Raji (cell line): ENCODE measurements around the gene DYNC1LI1.

Source experiments
- POLR2A ChIP-seq: IDR thresholded peaks from 2 replicates; pipeline ENCODE4 v1.6.1; 2011; ENCODE audit warnings: low read depth, low read length, control low read depth; ENCODE audit not compliant: insufficient read depth

Gene DYNC1LI1

DNA sequence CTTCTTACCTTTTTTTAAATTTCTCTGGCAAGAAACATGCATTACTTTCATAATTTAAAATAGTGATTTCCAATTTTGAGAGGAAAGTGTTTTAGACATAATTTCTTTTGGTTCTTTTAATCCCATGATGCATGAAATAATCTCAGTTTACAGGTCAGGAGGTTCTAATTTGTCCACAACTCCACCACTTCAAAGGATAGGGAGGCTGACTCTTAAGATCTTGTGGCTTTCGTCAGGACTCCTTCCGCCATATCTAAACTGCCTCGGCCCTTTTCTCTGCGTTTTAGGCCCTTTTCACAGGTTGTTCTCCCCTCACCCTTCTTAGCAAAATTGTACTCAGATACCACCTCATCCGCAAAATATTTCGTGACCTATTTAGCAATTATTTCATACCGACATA is 8.0 kb downstream of the DYNC1LI1 start:
- TF ChIP-seq POLR2A = no peak

DNA sequence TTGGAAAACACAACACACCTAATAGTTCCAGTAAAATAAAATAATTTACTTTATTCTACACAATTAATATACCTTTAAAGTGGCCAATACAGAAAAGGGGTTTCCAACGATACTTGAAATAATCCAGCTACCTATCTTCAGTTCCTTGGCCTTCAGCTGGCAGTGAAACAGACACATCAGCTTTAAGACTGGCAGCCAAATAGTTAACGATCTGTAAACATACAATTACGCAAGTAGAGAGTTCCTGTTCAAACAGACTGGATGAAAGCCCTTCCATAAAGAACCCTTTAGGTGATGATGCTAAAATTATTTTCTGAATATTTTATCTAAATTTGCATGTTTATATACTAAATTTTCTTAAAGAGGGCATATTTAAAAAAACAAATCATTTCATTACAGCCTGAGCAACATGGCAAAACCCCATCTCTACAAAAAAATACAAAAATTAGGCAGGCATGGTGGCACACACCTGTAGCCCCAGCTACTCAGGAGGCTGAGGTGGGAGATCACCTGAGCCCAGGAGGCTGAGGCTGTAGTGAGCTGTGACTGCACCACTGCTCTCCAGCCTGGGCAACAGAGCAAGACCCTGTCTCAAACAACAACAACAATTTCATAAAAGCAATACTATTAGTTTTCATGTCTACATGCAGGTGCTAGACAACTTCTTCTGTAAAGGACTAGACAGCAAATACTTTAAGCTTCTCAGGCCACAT is 12.9 kb downstream of the DYNC1LI1 start:
- TF ChIP-seq POLR2A = no peak

DNA sequence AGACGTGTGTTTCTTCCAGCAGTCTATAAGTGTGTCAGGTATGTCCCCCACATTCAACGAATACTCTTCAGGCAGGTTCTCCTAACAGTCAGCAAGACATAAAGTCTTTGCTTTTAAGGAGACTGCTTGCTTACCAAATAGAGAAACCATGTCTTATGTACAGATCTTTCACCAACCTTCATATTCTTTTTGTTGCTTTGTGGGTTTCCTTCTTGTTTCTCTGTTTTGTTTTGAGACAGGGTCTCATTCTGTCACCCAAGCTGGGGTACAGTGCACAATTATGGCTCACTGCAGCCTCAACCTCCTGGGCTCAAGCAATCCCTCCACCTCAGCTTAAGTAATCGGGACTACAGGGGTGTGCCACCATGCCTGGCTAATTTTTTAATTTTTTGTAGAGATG is 14.3 kb downstream of the DYNC1LI1 start:
- no peak for TF ChIP-seq POLR2A

DNA sequence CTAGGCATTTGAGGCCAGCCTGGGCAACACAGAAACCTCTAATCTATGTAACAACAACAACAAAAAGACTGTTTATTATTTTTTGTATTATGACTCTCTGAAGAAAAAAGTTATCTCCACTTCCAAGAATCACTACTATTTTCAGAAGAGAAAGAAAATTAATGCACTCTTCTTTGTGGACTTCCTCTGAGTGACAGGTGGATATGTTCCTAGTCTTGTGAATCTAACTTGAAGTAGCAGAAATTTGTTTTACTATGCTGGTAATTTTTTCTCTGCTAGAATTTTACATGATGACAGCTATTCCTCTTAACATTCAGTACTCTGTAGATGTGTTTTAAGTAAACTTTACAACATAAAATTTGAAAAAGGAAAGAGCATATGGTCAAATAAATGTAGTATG is 16.7 kb downstream of the DYNC1LI1 start:
- no peak for TF ChIP-seq POLR2A

DNA sequence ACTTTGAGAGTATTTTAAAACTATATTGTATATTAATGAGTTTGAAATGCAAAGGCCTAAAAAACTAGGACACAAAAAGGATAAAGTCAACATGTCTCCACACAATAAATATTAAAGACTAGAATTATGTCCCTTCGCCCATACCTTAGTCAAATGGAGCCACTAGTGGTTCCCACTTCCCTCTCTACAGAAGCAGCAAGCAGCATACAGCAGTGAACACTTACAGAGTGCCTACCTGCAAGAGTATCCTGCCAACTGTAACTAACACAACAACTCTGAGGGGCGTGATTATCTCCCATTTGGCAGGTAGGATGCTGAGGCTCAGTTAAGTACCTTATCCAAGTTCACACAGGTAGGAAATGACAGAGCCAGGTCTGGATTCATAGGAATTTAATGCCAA is 17.2 kb downstream of the DYNC1LI1 start:
- TF ChIP-seq POLR2A = no peak

DNA sequence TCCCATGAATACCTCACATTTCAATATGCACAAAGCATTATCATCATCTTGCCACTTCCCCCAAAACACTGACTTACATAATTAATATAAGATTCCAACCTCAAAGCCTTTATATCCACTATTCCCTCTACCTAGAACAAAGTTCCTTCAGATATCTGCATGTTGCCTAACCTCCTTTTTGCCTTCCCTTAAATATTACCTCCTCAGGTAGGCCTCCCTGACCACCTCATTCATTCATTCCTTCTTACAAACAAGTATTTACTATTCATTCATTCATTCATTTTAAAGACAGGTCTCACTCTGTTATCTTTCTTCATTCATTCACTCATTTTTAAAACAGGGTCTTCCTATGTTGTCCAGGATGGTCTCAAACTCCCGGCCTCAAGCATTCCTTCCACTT is 18.6 kb downstream of the DYNC1LI1 start:
- TF ChIP-seq POLR2A = no peak

DNA sequence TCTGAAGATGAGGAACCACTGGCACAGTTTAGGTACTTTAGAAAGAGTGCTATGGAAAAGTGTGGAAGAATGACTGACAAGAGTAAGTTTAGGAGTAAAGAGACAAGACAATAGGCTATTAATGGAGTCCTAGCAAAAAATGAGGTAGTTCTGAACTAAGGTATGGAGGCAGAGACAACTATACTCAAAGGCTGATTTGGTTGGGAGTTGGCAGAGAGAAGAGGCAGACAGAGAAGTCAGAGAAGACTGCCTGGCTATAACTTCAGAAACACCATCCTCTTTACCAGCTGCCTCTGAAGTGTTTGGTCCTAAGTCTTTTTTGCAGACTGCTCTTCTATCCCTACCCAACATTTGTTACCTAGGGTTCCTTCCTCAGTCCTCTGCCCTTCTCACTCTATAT is 19.2 kb downstream of the DYNC1LI1 start:
- no peak for TF ChIP-seq POLR2A

DNA sequence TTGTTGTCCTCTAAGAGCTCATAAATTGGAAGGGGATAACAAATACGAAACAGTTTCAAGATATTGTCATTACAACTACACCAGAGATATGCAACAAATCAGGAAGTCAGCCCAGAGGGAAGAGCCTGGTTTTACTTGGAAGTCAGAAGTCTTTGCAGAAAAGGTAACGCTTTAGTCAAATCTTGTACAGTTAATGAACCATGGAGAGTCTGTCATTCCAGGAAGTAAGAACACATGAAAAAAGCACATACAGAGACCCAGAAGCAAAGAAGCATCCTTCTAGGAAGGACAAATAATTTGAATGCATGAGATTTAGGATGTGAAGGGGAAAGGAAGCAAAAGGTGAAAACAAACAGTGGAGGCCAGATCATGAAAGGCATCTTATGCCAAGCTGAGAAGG is 19.6 kb downstream of the DYNC1LI1 start:
- no peak for TF ChIP-seq POLR2A

DNA sequence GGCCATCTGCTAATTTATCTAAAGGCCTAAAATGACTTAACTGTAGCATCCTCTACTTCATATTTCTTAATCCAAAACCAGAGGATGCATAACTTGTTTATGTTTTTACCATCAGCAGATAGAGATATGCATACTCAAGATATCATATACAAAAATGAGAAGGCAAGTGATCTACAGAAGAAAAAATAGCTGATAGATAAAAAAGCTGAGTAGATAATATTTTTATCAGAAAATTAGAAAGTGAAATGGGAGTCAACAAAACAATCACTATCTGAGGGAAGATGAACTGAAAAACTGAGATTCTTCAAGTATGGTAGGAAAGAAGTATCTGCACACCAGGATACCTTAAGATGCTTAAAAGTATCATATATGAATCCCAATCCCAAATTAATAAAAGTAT is 25.4 kb downstream of the DYNC1LI1 start:
- TF ChIP-seq POLR2A = no peak

DNA sequence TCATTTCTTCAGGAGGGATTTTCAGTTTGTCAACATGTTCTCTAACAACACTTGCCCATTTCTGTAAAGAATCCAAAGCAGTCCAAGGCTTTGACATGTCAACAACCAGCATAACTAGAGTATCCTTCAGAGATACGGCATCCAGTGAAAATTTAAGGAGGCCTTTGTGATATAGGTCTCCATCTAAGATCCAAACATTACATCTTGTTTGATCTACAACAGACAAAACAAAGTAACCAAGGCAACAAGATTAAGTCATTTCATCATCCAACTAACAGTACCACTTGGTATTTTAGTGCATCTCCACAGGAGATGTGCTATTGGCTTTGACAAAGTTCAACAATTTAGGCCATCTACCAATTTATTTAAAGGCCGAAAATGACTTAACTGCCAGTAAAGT is 25.8 kb downstream of the DYNC1LI1 start:
- TF ChIP-seq POLR2A = no peak

DNA sequence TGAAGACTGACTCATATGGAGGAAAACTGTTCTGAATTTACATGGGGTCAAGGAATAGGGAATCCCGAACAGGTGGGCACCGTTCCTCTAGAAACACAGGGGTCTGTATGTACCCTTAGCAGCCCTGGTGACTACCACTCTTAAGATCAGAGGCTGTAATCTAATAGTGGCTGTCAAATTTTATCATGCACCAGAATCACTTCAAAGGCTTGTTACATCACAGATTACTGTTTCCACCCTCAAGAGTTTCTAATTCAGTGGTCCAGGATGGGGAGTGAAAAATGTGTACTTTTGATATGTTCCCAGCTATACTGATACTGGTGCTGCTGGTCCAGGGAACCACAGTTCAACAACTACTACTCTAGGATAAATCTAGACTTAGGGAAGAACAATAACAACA is 27.9 kb downstream of the DYNC1LI1 start:
- no peak for TF ChIP-seq POLR2A

DNA sequence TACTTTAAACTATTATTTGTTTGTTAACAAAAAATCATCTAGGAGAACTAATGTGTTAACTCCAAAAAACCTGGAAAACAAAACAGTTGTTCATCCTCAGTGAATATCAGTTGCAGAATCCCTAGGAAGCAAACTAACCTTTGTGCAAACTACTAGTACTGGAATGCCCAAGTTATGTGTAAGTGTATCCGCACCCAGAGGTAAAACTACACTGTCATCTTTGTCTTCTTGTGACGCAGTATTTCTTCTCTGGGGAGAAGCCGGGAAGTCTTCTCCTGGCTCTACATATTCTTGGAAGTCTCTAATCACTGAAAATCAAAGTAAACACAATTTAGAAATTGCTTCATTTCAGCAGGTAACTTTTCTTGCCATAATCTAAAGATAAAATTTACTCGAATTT is 29.8 kb downstream of the DYNC1LI1 start:
- TF ChIP-seq POLR2A = no peak

DNA sequence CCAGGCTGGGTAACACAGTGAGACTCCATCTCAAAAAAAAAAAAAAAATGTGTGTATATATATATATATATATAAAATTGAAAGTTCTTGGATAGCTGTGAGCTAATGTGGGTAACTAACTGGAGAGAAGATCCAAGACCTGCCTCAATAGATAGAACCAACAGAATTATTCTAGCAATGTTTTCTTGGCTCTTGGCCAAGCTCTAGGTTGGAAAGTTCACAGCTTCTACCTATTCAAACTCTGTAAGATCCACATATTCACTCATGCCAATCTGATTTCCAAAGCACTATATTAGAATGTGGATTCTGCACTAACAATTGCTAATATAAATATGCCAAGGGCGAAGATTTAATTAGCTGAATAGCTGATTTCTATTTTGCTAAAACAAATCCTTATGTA is 38.2 kb downstream of the DYNC1LI1 start:
- TF ChIP-seq POLR2A = no peak

DNA sequence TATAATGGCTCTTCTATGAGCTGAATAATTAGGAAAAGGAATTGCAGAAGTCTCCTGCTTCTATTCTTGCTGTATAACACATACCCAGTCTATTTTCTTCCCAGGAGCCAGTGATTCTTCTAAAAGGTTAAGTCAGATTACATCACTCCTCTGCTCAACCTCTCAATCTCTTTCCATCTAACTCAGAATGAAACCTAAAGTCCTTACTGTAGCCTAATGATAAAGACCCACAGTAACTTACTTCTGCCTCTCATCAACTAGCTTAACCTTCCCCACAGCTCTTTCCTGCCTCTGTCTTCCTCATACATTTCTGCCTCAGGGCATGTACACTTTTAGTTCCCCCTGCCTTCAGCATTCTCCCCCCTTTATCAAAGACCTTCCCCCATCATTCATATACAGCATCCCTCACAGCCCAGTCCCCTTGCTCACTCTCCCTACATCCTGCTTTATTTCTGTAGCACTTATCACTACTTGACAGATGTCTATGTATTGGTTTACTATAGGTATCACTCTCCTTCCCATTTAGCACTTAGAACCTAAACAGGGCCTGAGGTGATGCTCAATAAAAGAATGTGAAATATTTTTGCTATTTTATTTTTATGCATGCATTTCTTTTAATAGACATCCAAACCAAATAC is 39.5 kb downstream of the DYNC1LI1 start:
- no peak for TF ChIP-seq POLR2A

DNA sequence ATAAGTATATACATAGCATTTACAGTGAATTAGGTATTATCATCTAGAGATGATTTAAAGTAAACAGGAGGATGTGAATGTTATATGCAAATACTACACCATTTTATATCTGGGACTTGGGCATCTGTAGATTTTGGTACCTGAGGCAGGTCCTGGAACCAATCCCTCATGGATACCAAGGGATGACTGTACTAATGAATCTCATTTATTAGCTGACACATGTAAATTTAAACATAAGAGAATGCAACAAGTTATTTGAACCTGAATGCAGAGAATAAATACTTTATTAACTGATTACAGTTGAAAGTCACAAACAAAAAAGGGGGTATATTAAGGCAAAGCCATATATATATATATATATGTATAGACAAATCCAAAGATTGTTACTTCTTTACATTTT is 44.9 kb downstream of the DYNC1LI1 start:
- no peak for TF ChIP-seq POLR2A

DNA sequence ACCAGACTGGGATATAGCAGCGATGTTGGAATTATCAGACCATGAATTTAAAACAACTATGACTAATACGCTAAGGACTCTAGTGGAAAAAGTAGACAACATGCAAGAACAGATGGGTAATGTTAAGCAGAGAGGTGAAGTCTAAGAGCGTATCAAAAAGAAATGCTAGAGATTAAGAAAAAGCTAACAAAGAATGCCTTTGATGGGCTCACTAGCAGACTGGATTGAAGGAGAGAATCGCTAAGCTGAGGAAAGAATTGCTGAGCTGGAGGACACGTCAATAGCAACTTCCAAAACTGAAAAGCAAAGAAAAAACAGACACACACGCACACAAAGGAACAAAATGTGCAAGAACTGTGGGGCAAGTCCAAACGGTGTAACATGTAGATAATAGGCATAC is 48.0 kb downstream of the DYNC1LI1 start:
- no peak for TF ChIP-seq POLR2A

DNA sequence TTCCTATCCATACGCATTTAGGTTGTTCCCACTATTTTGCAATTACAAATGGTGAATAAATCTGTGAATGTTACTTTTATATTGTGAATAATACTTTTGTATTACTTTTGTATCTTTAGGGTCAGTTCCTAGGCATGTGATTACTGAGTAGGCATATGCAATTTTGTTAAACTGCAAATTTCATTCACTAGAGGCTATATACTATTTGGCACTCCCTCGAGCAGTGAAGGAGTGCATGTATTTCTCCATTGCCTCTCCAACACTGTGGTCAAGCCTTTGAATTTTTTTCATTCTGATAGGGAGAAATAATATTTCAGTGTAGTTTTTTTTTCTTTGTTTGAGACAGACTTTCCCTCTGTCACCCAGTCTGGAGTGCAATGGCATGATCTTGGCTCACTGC is 59.7 kb downstream of the DYNC1LI1 start:
- TF ChIP-seq POLR2A = no peak
